ENCODE measurements around the gene GNG11.

GRCh38 chr7:93960986-93961385 is 39.5 kb downstream of the GNG11 start:
- TF ChIP-seq CTCF (IDR thresholded peaks at IDR 0.05) (no peak), POLR2AphosphoS5 (IDR thresholded peaks at IDR 0.05; ENCODE audit: low read depth, low read length) (no peak), REST (IDR thresholded peaks at IDR 0.05; ENCODE audit: insufficient read depth in 1 of 2, low read depth in 2 of 2, low read length in 1 of 2) (no peak), SIN3A (IDR thresholded peaks at IDR 0.05; ENCODE audit: borderline replicate concordance, insufficient read depth, low read depth, low read length) (no peak), TCF7L2 (IDR thresholded peaks at IDR 0.05; ENCODE audit: low read depth, low read length) (no peak)
